SK-N-SH (cell line): ENCODE results near the gene ANKRD13B.
A peak's percentile ranks its signal among the peaks of the same experiment; 100 is the strongest.

Source experiments
- EP300 ChIP-seq, 2 experiments: IDR thresholded peaks; 2 replicates each; pipeline versions ENCODE4 v1.4.0 to v1.6.1; 2012; ENCODE audit warnings: borderline replicate concordance in 1 of 2, low read depth in 1 of 2, low read length in 1 of 2
- EZH2phosphoT487 ChIP-seq: fragments of 200-600 bp; sonication (generic); IDR thresholded peaks from 2 replicates; pipeline ENCODE4 v1.6.1; 2017; ENCODE audit warnings: low read depth, mixed run types, mild to moderate bottlenecking, antibody characterized with exemption, moderate library complexity, borderline replicate concordance
- FOXM1 ChIP-seq: IDR thresholded peaks from 2 replicates; pipeline ENCODE4 v1.4.0; 2012; ENCODE audit warnings: low read depth, mild to moderate bottlenecking
- NRF1 ChIP-seq: IDR thresholded peaks from 2 replicates; pipeline ENCODE4 v1.6.1; 2012; ENCODE audit warnings: low read depth, mild to moderate bottlenecking, low read length
- SMC3 ChIP-seq: IDR thresholded peaks from 2 replicates; pipeline ENCODE4 v1.6.1; 2012; ENCODE audit warnings: low read depth, low read length, improper control_type of control experiment
- TAF1 ChIP-seq: IDR thresholded peaks from 2 replicates; pipeline ENCODE4 v1.6.1; 2012; ENCODE audit warnings: low read depth, mild to moderate bottlenecking, low read length, moderate library complexity, borderline replicate concordance
- YY1 ChIP-seq: IDR thresholded peaks from 2 replicates; pipeline ENCODE4 v1.4.0; 2012; ENCODE audit warnings: low read depth, mild to moderate bottlenecking
- TF ChIP-seq, protein P1 (sequence below): fragments of 200-600 bp; sonication (generic); IDR thresholded peaks from 2 replicates; pipeline ENCODE4 v1.6.1; 2017; ENCODE audit warnings: antibody characterized with exemption, mild to moderate bottlenecking, moderate library complexity
- TF ChIP-seq, protein P2 (sequence below): fragments of 150-350 bp; IDR thresholded peaks from 2 replicates; pipeline ENCODE4 v1.6.1; 2017; ENCODE audit warnings: antibody characterized with exemption, low read length, low read depth, borderline replicate concordance

- TF ChIP-seq, protein P1, sequence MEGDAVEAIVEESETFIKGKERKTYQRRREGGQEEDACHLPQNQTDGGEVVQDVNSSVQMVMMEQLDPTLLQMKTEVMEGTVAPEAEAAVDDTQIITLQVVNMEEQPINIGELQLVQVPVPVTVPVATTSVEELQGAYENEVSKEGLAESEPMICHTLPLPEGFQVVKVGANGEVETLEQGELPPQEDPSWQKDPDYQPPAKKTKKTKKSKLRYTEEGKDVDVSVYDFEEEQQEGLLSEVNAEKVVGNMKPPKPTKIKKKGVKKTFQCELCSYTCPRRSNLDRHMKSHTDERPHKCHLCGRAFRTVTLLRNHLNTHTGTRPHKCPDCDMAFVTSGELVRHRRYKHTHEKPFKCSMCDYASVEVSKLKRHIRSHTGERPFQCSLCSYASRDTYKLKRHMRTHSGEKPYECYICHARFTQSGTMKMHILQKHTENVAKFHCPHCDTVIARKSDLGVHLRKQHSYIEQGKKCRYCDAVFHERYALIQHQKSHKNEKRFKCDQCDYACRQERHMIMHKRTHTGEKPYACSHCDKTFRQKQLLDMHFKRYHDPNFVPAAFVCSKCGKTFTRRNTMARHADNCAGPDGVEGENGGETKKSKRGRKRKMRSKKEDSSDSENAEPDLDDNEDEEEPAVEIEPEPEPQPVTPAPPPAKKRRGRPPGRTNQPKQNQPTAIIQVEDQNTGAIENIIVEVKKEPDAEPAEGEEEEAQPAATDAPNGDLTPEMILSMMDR, result peak; percentile 19; the same call in 1 of the 2 replicates
- TF ChIP-seq EP300 (IDR thresholded peaks at IDR 0.05; ENCODE audit: borderline replicate concordance in 1 of 2, low read depth in 1 of 2, low read length in 1 of 2) (no peak), TAF1 (no peak), NRF1 (no peak), FOXM1 (no peak), YY1 (no peak), SMC3 (no peak), EZH2phosphoT487 (no peak)
- TF ChIP-seq, protein P2, sequence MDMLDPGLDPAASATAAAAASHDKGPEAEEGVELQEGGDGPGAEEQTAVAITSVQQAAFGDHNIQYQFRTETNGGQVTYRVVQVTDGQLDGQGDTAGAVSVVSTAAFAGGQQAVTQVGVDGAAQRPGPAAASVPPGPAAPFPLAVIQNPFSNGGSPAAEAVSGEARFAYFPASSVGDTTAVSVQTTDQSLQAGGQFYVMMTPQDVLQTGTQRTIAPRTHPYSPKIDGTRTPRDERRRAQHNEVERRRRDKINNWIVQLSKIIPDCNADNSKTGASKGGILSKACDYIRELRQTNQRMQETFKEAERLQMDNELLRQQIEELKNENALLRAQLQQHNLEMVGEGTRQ, result no peak
Observed at GRCh38 chr17:29565643-29566472, 27.1 kb upstream of the ANKRD13B start.
